NB4 (cell line): ENCODE results near the gene ZNF687.

ENCODE experiments used
- POLR2A ChIP-seq: IDR thresholded peaks from 2 replicates; pipeline ENCODE4 v1.6.1; 2011; ENCODE audit warnings: mild to moderate bottlenecking; ENCODE audit not compliant: insufficient read length; ENCODE audit errors: extremely low read depth
- TF ChIP-seq, protein P1 (sequence below): IDR thresholded peaks from one replicate; pipeline ENCODE4 v1.5.1; 2012; ENCODE audit warnings: low read depth, low read length

DNA sequence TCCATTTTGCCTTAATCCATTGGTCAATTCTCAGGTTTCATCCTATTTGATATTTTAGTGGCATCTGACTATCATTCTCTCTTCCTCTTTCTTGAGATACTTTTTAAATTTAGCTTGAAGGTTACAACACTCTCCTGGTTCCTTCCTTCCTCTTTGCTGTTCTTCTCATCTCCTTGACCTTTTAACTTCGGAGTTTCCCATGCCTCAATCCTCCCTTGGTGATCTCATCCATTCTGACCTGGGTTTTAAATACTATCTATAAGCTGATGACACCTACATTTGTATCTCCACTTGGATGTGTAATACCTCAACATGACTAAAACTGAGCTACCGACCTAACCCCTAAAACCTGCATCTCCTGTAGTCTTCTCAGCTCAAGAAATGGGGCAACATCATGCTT, 4.8 kb upstream of the ZNF687 start:
- no peak for TF ChIP-seq POLR2A
- TF ChIP-seq, protein P1, sequence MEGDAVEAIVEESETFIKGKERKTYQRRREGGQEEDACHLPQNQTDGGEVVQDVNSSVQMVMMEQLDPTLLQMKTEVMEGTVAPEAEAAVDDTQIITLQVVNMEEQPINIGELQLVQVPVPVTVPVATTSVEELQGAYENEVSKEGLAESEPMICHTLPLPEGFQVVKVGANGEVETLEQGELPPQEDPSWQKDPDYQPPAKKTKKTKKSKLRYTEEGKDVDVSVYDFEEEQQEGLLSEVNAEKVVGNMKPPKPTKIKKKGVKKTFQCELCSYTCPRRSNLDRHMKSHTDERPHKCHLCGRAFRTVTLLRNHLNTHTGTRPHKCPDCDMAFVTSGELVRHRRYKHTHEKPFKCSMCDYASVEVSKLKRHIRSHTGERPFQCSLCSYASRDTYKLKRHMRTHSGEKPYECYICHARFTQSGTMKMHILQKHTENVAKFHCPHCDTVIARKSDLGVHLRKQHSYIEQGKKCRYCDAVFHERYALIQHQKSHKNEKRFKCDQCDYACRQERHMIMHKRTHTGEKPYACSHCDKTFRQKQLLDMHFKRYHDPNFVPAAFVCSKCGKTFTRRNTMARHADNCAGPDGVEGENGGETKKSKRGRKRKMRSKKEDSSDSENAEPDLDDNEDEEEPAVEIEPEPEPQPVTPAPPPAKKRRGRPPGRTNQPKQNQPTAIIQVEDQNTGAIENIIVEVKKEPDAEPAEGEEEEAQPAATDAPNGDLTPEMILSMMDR: no peak
